CD4-positive, alpha-beta T cell treated with Interleukin-17A for 1 hour (primary cell): ENCODE results near the gene CLDN15.
A peak's percentile ranks its signal among the peaks of the same experiment; 100 is the strongest.
"Not testable (repeated sequence)": the region's sequence is repeated elsewhere in the genome, so short reads cannot be mapped to it uniquely, and the experiment has no call there.

Experiments used
- DNase-seq: peaks from one replicate; pipeline ENCODE4 v3.0.0-alpha.2; 2020

CLDN15 gene

GRCh38 chr7:101218236-101219125 is 19.1 kb downstream of the CLDN15 start:
- no peak for DNase-seq

GRCh38 chr7:101217388-101218235 is 20.0 kb downstream of the CLDN15 start, which contains the start of the genes PLOD3 and ZNHIT1:
Gene PLOD3 (minus strand): TSS chr7:101217581. CDS start chr7:101217274, 307 bp downstream.
Gene ZNHIT1 (plus strand): TSS chr7:101218165. CDS start chr7:101218196, 31 bp downstream.
- peak; percentile 98 for DNase-seq

GRCh38 chr7:101216860-101217387 is 20.7 kb downstream of the CLDN15 start:
- DNase-seq = no peak

GRCh38 chr7:101216001-101216859 is 21.4 kb downstream of the CLDN15 start:
- DNase-seq = no peak

GRCh38 chr7:101212014-101212413 is 25.6 kb downstream of the CLDN15 start:
- DNase-seq = no peak

- DNase-seq = no peak
Observed at GRCh38 chr7:101211501-101211900, 26.1 kb downstream of the CLDN15 start.

GRCh38 chr7:101210143-101210542 is 27.5 kb downstream of the CLDN15 start:
- DNase-seq = no peak

- no peak for DNase-seq
Observed at GRCh38 chr7:101208794-101209193, 28.8 kb downstream of the CLDN15 start.

- DNase-seq = no peak
Observed at GRCh38 chr7:101207459-101207858, 30.1 kb downstream of the CLDN15 start.

- DNase-seq = no peak
Observed at GRCh38 chr7:101206665-101207042, 30.9 kb downstream of the CLDN15 start.

- DNase-seq = no peak
Observed at GRCh38 chr7:101205901-101206664, 31.5 kb downstream of the CLDN15 start.

GRCh38 chr7:101203740-101204738 is 33.6 kb downstream of the CLDN15 start:
- peak; percentile 51 for DNase-seq

GRCh38 chr7:101202603-101202918 is 35.0 kb downstream of the CLDN15 start:
- DNase-seq = no peak

- DNase-seq = no peak
Observed at GRCh38 chr7:101201695-101202602, 35.7 kb downstream of the CLDN15 start.

- DNase-seq = no peak
Observed at GRCh38 chr7:101200862-101201599, 36.6 kb downstream of the CLDN15 start, which contains the start of gene MOGAT3. Gene MOGAT3 (minus strand): TSS chr7:101201036. CDS start chr7:101200854, 182 bp downstream.

- no peak for DNase-seq
Observed at GRCh38 chr7:101200504-101200861, 37.1 kb downstream of the CLDN15 start.

- DNase-seq = not testable (repeated sequence)
Observed at GRCh38 chr7:101199522-101199921, 38.1 kb downstream of the CLDN15 start.

GRCh38 chr7:101198476-101198875 is 39.1 kb downstream of the CLDN15 start:
- DNase-seq = no peak
